ENCODE results near the gene PLOD3. TPM values are rescaled to one million over a fixed set of nuclear protein-coding genes. Genes with fewer than 3 reads are reported as not detected.
A peak's percentile ranks its signal among the peaks of the same experiment; 100 is the strongest.
"Not testable (repeated sequence)": the region's sequence is repeated elsewhere in the genome, so short reads cannot be mapped to it uniquely, and the experiment has no call there.

PLOD3 gene
- polyA plus RNA-seq, 1 donor, result 52.4 TPM

DNA sequence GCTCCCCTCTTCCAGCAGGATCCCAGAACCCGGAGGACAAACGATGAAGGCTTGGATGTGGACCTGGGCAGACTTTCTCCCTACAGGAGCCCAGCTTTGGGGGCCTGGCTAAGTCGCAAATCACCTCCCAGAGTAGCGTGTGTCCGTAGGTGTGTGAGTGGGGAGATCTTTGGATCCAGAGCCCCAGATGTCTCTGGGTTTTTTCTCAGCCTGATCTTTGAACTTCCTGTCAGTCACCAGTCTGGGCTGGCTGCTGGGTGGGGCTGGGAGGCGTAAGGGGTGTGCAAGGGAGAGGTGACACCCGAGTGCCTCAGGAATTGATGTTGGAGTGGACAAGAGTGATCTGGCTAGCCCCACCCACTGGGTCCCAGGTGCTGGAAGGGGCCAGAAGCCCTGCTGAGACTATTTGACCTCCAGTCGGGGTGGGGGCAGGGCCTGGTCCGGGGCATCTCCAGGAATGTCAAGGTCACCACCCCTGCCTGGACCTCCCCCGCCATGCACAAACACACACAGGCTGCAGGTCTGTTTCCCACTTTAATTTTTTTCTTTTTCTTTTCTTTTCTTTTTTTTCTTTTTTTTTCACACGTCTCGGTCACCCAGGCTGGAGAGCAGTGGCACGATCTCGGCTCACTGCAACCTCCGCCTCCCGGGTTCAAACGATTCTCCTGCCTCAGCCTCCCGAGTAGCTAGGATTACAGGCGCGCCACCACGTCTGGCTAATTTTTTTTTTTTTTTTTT is 16.4 kb downstream of the PLOD3 start, which contains the start of gene MOGAT3:
Gene MOGAT3 (minus strand): TSS at position 175 of the 738 bp plus-strand sequence. CDS start 182 bp downstream, outside the sequence.
- Histone ChIP-seq H3K27ac (ENCODE audit: low read length) (peak within 1 kb of the TSS; percentile 98), H3K36me3 (ENCODE audit: control insufficient read depth, insufficient read depth, low read length) (peaks cover 2% of the 10 kb centered on the region), H3K4me1 (ENCODE audit: control insufficient read depth, insufficient read depth, low read length) (peaks cover 12% of the 10 kb centered on the region), H3K27me3 (ENCODE audit: control insufficient read depth, insufficient read depth, low read length) (peaks cover 23% of the 10 kb centered on the region), H3K9me3 (ENCODE audit: control insufficient read depth, low read depth, low read length) (peaks cover 3% of the 10 kb centered on the region), H3K4me3 (ENCODE audit: low read length) (peak within 1 kb of the TSS; percentile 59)
- peak; percentile 95 to 98 for DNase-seq
- WGBS (ENCODE audit: insufficient coverage, low lambda C conversion rate), result 7% methylated on average over 5 of the region's 21 CpGs

- no CpG with 5 or more reads among the region's 2 CpGs for WGBS (ENCODE audit: insufficient coverage, low lambda C conversion rate)
- no peak for DNase-seq
- H3K4me1 ChIP-seq (ENCODE audit: control insufficient read depth, insufficient read depth, low read length), result peaks cover 12% of the 10 kb centered on the region
- H3K36me3 ChIP-seq (ENCODE audit: control insufficient read depth, insufficient read depth, low read length), result no peaks in the 10 kb centered on the region
- peaks cover 3% of the 10 kb centered on the region for H3K9me3 ChIP-seq (ENCODE audit: control insufficient read depth, low read depth, low read length)
- peak overlapping the region; percentile 59 for H3K4me3 ChIP-seq (ENCODE audit: low read length)
- H3K27me3 ChIP-seq (ENCODE audit: control insufficient read depth, insufficient read depth, low read length), result peaks cover 23% of the 10 kb centered on the region
- H3K27ac ChIP-seq (ENCODE audit: low read length), result peak overlapping the region; percentile 98
These were observed 16.9 kb downstream of the PLOD3 start for GRCh38 chr7:101200504-101200861.

GRCh38 chr7:101199522-101199921 is 17.9 kb downstream of the PLOD3 start:
- DNase-seq; H3K9me3 ChIP-seq (ENCODE audit: control insufficient read depth, low read depth, low read length); H3K27ac ChIP-seq (ENCODE audit: low read length); H3K36me3 ChIP-seq (ENCODE audit: control insufficient read depth, insufficient read depth, low read length): not testable (repeated sequence)
- no CpG with 5 or more reads among the region's 10 CpGs for WGBS (ENCODE audit: insufficient coverage, low lambda C conversion rate)
- peak overlapping the region; percentile 59 for H3K4me3 ChIP-seq (ENCODE audit: low read length)
- peaks cover 23% of the 10 kb centered on the region for H3K27me3 ChIP-seq (ENCODE audit: control insufficient read depth, insufficient read depth, low read length)
- peaks cover 12% of the 10 kb centered on the region for H3K4me1 ChIP-seq (ENCODE audit: control insufficient read depth, insufficient read depth, low read length)

DNA sequence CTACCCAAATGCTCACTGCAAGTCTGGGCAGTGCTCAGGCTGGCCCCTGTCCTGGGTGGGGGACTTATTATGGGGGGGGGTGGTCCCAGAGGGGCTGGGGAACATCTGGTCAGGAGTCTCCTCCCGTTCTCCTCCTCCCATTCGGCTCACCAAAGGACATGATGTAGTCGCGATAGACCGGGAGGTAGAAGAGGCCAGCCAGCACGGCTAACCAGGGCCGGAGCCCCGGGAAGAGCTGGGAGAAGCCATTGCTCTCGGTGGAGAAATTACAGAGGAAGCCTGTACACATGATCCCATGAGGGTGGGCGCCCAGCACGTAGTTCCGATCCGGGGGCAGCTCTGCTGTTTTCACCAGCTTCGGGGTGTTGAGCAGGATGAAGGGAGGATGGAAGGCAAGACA is 18.9 kb downstream of the PLOD3 start:
- no peak overlapping the region for H3K27ac ChIP-seq (ENCODE audit: low read length)
- no peak overlapping the region for H3K4me3 ChIP-seq (ENCODE audit: low read length)
- H3K9me3 ChIP-seq (ENCODE audit: control insufficient read depth, low read depth, low read length), result peaks cover 3% of the 10 kb centered on the region
- peaks cover 12% of the 10 kb centered on the region for H3K4me1 ChIP-seq (ENCODE audit: control insufficient read depth, insufficient read depth, low read length)
- peaks cover 23% of the 10 kb centered on the region for H3K27me3 ChIP-seq (ENCODE audit: control insufficient read depth, insufficient read depth, low read length)
- no CpG with 5 or more reads among the region's 14 CpGs for WGBS (ENCODE audit: insufficient coverage, low lambda C conversion rate)
- DNase-seq, result no peak
- no peaks in the 10 kb centered on the region for H3K36me3 ChIP-seq (ENCODE audit: control insufficient read depth, insufficient read depth, low read length)

DNA sequence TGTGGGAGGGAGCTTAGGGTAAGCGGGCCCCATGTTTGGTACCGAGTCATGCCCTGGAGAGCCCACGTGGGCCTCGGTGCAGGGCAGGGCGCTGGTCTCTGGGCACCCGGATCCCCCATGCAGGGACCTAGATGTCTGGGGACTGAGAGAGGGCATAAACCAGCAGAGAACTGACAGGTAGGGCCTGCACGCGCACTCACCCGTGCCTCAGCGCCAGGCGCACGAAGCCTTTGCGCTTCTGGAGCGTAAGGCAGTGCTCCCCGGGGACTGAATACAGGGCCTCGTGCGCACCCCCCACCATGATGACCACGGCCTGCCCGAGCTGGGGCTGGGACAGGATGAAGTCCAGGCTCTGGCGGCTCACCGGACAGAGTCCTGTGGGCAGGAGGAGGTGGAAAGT is 19.4 kb downstream of the PLOD3 start:
- no peak for DNase-seq
- H3K9me3 ChIP-seq (ENCODE audit: control insufficient read depth, low read depth, low read length), result peaks cover 3% of the 10 kb centered on the region
- H3K27ac ChIP-seq (ENCODE audit: low read length), result no peak overlapping the region
- no peaks in the 10 kb centered on the region for H3K36me3 ChIP-seq (ENCODE audit: control insufficient read depth, insufficient read depth, low read length)
- peaks cover 12% of the 10 kb centered on the region for H3K4me1 ChIP-seq (ENCODE audit: control insufficient read depth, insufficient read depth, low read length)
- WGBS (ENCODE audit: insufficient coverage, low lambda C conversion rate), result no CpG with 5 or more reads among the region's 21 CpGs
- peaks cover 23% of the 10 kb centered on the region for H3K27me3 ChIP-seq (ENCODE audit: control insufficient read depth, insufficient read depth, low read length)
- H3K4me3 ChIP-seq (ENCODE audit: low read length), result no peak overlapping the region

DNA sequence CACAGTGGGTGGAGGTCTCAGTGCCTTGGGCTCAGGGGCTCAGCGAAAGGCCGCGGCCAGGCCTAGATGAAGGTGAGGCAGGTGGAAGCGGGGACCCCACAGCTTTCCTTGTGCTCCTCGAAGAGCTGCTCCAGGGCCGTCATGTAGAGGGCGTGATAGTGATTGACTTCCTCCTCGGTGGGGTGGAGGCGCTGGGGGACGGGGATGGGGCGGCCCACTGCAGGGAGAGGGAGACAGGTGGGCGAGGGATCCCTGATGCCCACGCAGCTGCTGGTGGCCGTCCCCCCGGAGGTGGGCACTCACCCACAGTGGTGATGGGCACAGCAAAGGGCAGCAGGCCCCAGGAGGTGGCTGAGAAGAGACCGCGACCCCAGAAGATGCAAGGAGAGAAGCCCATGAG is 21.5 kb downstream of the PLOD3 start:
- H3K27me3 ChIP-seq (ENCODE audit: control insufficient read depth, insufficient read depth, low read length), result peaks cover 5% of the 10 kb centered on the region
- DNase-seq, result no peak
- peaks cover 11% of the 10 kb centered on the region for H3K4me1 ChIP-seq (ENCODE audit: control insufficient read depth, insufficient read depth, low read length)
- no peaks in the 10 kb centered on the region for H3K36me3 ChIP-seq (ENCODE audit: control insufficient read depth, insufficient read depth, low read length)
- H3K27ac ChIP-seq (ENCODE audit: low read length), result no peak overlapping the region
- peaks cover 3% of the 10 kb centered on the region for H3K9me3 ChIP-seq (ENCODE audit: control insufficient read depth, low read depth, low read length)
- H3K4me3 ChIP-seq (ENCODE audit: low read length), result no peak overlapping the region
- WGBS (ENCODE audit: insufficient coverage, low lambda C conversion rate), result no CpG with 5 or more reads among the region's 17 CpGs

DNA sequence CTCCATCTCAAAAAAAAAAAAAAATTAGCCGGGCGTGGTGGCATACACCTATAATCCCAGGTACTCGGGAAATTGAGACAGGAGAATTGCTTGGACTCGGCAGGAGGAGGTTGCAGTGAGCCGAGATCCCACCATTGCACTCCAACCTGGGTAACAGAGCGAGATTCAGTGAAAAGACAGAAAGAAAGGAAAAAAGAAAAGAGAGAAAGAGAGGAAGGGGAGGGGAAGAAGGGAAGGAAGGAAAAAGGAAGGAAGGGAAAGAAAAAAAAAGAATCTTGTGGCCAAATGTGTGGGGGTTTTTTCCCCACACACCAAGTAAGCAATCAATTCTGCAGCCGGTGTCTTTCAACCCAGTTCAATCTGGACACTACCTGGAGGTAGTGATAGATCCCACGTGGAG is 28.3 kb downstream of the PLOD3 start:
- no peaks in the 10 kb centered on the region for H3K9me3 ChIP-seq (ENCODE audit: control insufficient read depth, low read depth, low read length)

GRCh38 chr7:101186844-101187428 is 30.4 kb downstream of the PLOD3 start:
- no peaks in the 10 kb centered on the region for H3K9me3 ChIP-seq (ENCODE audit: control insufficient read depth, low read depth, low read length)
- peaks cover 4% of the 10 kb centered on the region for H3K4me1 ChIP-seq (ENCODE audit: control insufficient read depth, insufficient read depth, low read length)
- H3K36me3 ChIP-seq (ENCODE audit: control insufficient read depth, insufficient read depth, low read length), result no peaks in the 10 kb centered on the region
- H3K27me3 ChIP-seq (ENCODE audit: control insufficient read depth, insufficient read depth, low read length), result peaks cover 7% of the 10 kb centered on the region
- no CpG with 5 or more reads among the region's 4 CpGs for WGBS (ENCODE audit: insufficient coverage, low lambda C conversion rate)
- no peak overlapping the region for H3K27ac ChIP-seq (ENCODE audit: low read length)
- H3K4me3 ChIP-seq (ENCODE audit: low read length), result no peak overlapping the region
- DNase-seq, result no peak

More for the DNA sequence above, 28.3 kb downstream of the PLOD3 start:
- peaks cover 8% of the 10 kb centered on the region for H3K4me1 ChIP-seq (ENCODE audit: control insufficient read depth, insufficient read depth, low read length)
- H3K4me3 ChIP-seq (ENCODE audit: low read length), result no peak overlapping the region
- no peak overlapping the region for H3K27ac ChIP-seq (ENCODE audit: low read length)
- no peaks in the 10 kb centered on the region for H3K27me3 ChIP-seq (ENCODE audit: control insufficient read depth, insufficient read depth, low read length)
- no peaks in the 10 kb centered on the region for H3K36me3 ChIP-seq (ENCODE audit: control insufficient read depth, insufficient read depth, low read length)
- 88% methylated on average over 4 of the region's 8 CpGs for WGBS (ENCODE audit: insufficient coverage, low lambda C conversion rate)
- DNase-seq, result no peak

- no peaks in the 10 kb centered on the region for H3K9me3 ChIP-seq (ENCODE audit: control insufficient read depth, low read depth, low read length)
- no peak overlapping the region for H3K4me3 ChIP-seq (ENCODE audit: low read length)
- H3K27ac ChIP-seq (ENCODE audit: low read length), result no peak overlapping the region
- H3K27me3 ChIP-seq (ENCODE audit: control insufficient read depth, insufficient read depth, low read length), result peaks cover 13% of the 10 kb centered on the region
- WGBS (ENCODE audit: insufficient coverage, low lambda C conversion rate), result 80% methylated on average over 1 of the region's 6 CpGs
- no peaks in the 10 kb centered on the region for H3K36me3 ChIP-seq (ENCODE audit: control insufficient read depth, insufficient read depth, low read length)
- no peak for DNase-seq
- H3K4me1 ChIP-seq (ENCODE audit: control insufficient read depth, insufficient read depth, low read length), result peaks cover 3% of the 10 kb centered on the region
These were observed 31.2 kb downstream of the PLOD3 start for GRCh38 chr7:101186194-101186593.

- no peaks in the 10 kb centered on the region for H3K9me3 ChIP-seq (ENCODE audit: control insufficient read depth, low read depth, low read length)
- WGBS (ENCODE audit: insufficient coverage, low lambda C conversion rate), result no CpG with 5 or more reads among the region's 5 CpGs
- H3K4me1 ChIP-seq (ENCODE audit: control insufficient read depth, insufficient read depth, low read length), result peaks cover 3% of the 10 kb centered on the region
- no peak overlapping the region for H3K27ac ChIP-seq (ENCODE audit: low read length)
- DNase-seq, result peak in 1 of 2 donors; percentile 56
- peaks cover 21% of the 10 kb centered on the region for H3K27me3 ChIP-seq (ENCODE audit: control insufficient read depth, insufficient read depth, low read length)
- no peak overlapping the region for H3K4me3 ChIP-seq (ENCODE audit: low read length)
- no peaks in the 10 kb centered on the region for H3K36me3 ChIP-seq (ENCODE audit: control insufficient read depth, insufficient read depth, low read length)
These were observed 32.0 kb downstream of the PLOD3 start for GRCh38 chr7:101185258-101185839.
